ENCODE measurements around the gene POLL.

POLL gene

GRCh38 chr10:101611096-101611905 lies 23.2 kb upstream of the POLL start:
- no peak for DNase-seq

GRCh38 chr10:101609481-101609880 lies 21.4 kb upstream of the POLL start:
- peak in 2 of 3 donors; percentile 20 to 37 for DNase-seq

GRCh38 chr10:101607124-101607523 lies 19.1 kb upstream of the POLL start:
- no peak for DNase-seq

- DNase-seq, result peak; percentile 73 to 78 (median 76)
Observed at GRCh38 chr10:101602761-101603398, 14.8 kb upstream of the POLL start.

- no peak for DNase-seq
Observed at GRCh38 chr10:101601541-101601940, 13.5 kb upstream of the POLL start.

GRCh38 chr10:101597091-101597900 lies 9.2 kb upstream of the POLL start:
- no peak for DNase-seq

- no peak for DNase-seq
Observed at GRCh38 chr10:101595591-101596433, 7.8 kb upstream of the POLL start.

GRCh38 chr10:101593331-101593730 lies 5.3 kb upstream of the POLL start:
- DNase-seq, result peak; percentile 55 to 69 (median 68)

GRCh38 chr10:101588879-101589278 lies 822 bp upstream of the POLL start:
- DNase-seq, result no peak

- no peak for DNase-seq
Observed at GRCh38 chr10:101585841-101586240, 2.2 kb downstream of the POLL start.

- DNase-seq, result no peak
Observed at GRCh38 chr10:101580486-101581399, 7.3 kb downstream of the POLL start.

GRCh38 chr10:101579516-101579870 lies 8.6 kb downstream of the POLL start:
- DNase-seq, result no peak

GRCh38 chr10:101578803-101579515 lies 9.1 kb downstream of the POLL start:
- DNase-seq, result no peak

GRCh38 chr10:101578192-101578591 lies 9.9 kb downstream of the POLL start:
- no peak for DNase-seq

GRCh38 chr10:101577121-101577871 lies 10.8 kb downstream of the POLL start:
- DNase-seq, result no peak

GRCh38 chr10:101576211-101576863 lies 11.7 kb downstream of the POLL start:
- no peak for DNase-seq

- DNase-seq, result no peak
Observed at GRCh38 chr10:101575580-101576210, 12.4 kb downstream of the POLL start.

- DNase-seq, result no peak
Observed at GRCh38 chr10:101575091-101575490, 13.0 kb downstream of the POLL start.
